Measurements from ENCODE around the gene NKPD1.

Gene NKPD1

DNA sequence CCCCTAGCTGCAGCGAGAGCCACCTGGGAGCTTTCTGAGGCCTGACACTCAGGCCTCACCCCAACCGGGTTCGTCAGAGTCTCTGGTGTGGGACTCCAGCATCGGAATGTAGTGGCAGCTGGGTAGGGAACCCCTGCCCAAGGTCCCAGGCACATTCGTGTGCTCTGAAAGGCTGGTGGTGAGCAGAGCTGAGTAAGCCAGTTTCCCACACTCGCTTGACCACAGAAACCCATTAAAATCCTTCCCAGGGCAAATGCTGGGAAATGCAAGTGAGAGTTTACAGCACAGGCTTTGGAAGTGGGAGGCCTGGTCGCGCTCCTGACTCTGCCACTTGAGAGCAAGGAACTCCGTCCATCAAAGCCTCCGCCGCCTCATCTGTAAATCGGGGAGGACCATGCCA, 13.0 kb upstream of the NKPD1 start:
- DNase-seq: no peak

DNA sequence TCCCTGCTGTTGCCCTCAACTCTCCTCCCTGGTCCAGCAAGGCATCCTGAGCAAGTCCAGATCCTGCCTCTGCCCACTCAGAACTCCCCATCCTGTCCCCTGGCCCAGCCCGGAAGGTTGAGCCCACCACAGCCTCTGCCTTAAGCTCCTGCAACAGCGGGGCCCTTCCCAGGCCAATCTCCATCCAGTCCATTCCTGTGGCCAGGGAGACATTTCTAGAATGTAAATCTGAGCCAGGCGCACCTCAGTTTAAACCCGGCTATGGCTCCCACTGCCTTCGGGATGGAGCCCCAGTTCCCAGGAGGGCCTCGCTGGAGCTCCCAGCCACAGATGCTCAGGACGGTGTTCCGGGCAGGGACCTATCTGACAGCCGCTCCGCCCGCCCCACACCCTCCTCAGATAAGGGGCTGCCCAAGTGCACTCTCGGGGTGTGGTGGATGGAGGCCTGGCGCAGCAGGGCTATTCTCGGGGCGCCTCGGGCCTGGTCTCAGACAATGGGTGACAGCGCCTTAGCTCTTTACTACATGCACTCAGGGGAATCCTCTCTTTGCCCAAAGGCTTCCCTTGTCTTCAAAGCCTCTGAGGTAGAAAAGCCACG, 11.9 kb upstream of the NKPD1 start:
- DNase-seq: no peak

DNA sequence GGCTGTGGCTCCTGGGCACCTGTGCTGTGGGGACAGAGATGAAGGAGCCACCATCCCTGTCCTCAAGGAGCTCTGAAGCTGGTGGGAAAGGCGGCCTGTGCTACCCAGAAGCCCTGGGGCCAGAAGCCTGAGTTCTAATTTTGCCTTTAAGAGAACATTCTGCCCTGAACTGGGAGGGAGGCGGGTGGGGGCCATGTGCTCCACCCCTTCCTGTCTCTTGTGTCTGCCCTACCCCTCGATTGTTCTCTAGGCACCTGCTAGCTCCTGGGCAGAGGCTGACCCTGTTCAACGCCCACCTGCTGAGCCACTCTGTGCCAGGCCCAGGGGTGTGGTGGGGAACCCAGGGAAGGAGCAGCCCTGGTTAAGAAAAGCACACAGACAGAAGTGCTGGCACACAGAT, 11.4 kb upstream of the NKPD1 start:
- DNase-seq: peak; percentile 25

DNA sequence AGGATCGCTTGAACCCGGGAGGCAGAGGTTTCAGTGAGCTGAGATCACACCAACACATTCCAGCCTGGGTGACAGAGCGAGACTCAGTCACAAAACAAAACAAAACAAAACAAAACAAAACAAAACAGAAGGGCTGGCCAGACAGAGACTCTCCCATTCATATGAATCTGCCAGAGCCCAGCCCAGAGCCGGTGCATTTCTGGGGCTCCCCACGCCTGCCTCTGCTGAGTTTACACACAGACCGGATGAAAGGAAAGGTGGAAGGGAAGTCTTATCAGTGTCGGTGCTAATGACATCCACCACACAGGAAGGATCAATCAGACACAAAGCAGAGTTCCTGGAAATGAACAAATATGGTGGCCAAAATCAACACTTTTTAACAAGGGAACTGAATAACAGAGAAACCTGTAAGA, 10.4 kb upstream of the NKPD1 start:
- peak; percentile 49 for DNase-seq

DNA sequence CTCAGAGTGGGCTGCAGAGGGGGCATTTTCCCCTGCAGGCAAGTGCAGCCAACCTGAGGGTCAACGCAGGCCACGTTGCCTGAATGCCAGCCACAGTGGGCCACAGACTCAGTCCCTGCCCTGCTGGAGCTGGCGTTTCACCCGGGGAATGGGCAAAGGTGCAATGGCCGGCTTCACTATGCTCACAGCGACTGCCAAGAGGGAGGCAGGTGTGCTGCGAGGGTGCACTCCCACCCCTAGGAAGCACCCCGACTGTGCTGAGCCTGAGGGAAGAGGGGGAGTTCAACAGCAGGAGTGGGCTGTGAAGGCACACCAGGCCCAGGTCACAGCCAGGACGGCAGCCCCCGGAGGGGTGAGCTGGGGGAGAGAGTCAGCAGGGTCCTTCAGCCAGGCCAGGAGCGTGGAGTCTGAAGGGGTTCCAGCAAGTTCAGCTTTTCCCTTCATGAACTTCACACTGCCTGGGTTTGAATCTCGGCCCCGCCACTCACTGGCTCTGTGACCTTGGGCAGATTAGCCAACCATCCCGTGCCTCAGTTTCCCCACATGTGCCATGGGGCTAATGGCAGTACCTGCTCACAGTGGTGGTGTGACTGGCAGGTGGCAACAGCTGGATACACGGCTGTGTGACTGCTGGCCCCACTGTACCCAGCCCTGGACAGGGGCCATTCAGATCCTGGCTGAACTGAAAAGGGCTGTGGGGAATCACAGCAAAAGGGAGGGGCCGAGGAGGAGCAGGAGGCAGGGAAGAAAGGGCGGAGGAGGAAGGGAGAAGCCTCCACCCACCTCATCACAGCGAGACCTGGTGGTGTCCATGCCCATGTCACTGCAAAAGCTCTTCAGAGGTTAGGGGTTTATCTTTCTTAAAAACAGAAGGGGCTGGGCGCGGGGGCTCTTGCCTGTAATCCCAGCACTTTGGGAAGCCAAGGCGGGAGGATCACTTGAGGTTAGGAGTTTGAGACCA, 9.6 kb upstream of the NKPD1 start:
- DNase-seq: no peak

DNA sequence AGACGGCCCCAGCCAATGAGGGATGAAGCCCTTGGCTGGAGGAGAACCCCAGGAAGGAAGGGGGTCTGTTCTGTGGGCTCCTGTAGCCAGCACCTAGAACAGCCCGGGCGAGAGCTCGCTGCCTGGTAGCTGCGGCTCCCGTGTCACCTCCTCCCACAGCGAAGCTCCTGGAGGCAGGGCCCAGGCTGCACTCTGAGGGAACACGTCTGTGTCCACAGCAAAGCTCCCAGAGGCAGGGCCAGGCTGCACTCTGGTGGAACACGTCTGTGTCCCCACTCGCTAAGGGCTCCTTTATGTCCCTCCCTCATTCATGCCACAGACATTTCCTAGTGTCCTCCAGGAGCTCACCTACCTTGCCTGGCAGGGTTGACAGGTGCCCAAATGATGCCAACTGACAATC, 8.8 kb upstream of the NKPD1 start:
- no peak for DNase-seq

DNA sequence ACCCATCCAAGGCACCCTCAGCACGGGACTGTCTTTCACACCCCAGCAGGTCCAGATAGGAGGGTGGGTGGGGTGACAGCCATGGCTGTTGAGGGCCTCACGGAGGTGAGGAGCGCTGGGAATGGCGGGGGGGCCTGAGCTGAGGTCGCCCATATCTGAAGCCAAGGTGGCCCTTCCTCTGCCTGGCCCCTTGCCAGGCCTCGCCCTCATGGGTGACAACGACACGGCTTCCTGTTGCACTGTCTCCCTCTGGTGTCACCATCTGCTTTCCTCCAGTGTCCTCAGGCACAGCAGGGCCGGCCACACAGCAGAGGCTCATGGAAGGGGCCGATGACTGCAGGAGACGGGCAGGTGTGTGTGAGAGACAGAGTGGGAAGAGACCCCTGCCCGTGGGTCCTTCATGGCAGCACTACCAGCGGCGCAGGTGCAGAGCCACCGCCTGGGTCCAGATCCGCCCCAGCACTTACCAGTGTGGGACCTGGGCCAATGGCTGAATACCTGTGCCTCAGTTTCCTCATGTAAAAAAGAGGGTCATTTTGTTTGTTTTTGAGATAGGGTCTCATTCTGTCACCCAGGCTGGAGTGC, 8.1 kb upstream of the NKPD1 start:
- no peak for DNase-seq

DNA sequence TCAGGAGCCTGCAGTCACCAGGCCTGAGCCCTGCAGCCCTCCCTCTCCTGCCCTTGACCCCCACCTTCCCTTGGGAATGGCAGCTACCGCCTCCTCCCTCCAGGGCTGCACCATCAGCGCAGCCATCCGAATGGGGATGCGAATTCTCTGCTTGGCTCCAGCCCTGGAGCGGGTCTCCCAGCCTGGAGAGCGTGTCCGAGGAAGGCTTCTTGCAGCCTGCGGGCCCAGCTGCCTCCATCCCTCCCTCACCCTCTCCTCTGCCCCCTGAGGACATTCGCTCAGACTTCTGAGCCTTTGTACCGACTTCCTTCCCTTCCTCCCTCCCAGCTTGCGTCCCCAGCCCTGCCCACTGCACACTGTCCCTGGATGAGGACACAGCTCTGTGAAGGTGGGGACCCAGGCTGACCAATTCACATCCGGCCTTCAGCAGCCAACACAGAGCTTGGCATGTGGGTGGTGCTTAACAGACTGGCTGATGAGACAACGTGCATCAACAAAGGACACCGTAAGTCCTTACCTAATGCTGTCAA, 6.0 kb upstream of the NKPD1 start:
- no peak for DNase-seq

DNA sequence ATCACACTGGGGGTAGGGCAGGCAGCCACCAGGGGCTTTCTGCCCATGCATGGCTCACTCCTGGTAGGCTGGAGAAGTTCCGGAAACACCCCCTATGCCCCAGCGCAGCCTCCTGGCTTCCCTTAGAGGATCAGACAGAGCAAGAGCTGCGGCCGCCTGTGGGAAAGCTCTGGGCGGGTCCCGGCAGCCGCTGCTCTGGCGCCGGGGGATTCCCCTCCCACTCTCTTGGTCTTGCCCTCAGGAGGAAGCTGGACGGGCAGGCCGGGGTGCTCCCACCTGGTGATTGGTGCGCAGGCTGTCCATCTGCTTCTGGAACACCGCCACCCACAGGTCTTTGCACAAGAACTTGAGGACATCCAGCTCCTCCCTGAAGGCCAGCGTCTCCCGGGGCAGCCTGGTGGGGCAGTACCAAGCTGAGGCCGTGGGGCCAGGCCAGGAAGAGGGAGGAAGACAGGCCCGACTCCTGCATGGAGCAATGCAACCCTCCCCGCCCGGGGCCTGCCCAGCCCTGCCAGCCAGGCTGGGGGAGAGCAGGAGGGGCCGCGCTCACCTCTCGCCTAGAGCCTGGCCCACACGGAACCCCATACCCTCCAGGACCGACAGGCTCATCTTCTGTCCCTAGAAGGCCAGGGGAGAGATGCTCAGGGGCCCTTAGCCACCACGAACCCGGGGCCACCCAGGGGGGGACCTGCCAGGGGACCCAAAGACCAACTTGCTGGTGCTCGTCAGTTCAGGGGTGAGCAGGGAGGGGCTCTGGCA, 4.0 kb upstream of the NKPD1 start:
- peak; percentile 63 for DNase-seq

DNA sequence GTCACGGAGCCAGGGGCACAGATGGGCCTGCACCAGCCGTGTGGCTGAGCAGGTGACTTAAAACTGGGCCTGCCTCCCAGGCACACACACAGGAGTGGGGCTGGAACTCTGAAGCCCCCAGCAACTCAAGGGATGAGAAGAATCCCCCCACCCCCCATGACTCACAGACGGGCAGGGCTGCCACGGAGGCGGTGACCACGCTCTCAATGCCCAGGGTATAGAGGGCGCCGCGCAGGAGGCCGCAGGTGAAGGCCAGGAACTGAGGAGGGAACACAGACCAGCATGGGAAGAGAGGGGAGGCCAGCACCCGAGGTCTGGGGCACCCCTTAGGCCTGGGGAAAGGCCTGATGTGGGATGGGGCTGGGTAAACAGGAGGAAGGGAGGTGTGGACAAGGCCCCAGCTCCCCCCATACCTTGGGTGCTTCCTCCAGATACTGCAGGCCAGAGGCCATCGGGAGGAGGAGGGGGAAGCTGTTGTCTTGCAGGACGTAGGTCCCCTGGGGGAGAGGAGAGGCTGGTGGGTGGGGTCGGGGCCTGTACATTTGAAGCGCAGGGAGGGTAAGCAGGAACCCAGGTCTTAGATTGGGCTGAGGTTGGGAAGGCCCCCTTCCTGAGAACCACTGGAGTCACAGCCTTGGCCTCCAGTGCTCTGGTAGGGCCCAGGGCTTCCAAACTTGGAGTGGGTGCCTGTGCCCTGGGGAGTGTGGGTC, 3.1 kb upstream of the NKPD1 start:
- no peak for DNase-seq

DNA sequence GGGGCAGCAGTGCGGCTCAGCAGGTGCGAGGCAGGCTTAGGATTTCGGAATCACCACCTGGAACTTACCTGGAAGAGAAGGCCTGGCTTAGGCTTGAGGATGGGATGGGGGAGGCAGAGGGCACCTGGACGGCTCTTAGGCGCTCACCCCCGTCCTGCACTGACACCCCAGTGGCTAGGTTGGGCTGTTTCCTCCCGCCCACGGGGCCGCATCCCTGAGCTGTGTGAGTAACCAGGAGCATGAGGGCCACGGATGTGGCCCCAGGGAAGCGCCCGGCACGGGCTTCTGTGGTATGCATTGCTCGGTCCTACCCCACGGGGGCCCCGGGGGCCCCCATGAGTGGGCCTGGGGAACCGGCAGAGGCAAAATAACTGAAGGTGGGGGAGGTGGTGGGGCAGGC, 2.4 kb upstream of the NKPD1 start:
- DNase-seq: no peak

DNA sequence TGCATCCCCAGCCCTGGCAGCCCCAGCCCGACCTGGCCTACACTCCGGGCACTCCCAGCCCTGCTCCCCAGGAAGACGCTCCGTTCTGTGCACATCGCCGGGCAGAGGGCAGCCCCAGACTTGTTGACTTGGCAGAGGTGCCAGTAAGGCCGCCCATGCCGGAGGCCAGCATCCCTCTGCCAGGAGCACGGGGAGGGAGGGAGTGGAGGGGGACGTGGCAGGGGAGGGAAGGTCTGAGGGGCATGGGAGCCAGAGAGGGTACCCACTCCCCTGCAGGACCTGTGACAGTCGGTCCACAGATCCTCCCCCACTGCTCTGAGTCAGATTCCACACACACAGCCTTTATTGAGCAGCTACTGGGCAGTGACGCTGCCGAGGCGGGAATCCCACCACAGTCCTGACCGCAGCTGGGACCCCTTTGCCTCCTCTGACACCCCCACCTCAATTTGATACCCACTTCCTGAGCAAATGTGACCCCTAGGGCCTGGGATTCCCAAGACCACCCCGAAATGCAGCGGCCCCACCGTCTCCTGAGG, 1.9 kb upstream of the NKPD1 start:
- DNase-seq: no peak

DNA sequence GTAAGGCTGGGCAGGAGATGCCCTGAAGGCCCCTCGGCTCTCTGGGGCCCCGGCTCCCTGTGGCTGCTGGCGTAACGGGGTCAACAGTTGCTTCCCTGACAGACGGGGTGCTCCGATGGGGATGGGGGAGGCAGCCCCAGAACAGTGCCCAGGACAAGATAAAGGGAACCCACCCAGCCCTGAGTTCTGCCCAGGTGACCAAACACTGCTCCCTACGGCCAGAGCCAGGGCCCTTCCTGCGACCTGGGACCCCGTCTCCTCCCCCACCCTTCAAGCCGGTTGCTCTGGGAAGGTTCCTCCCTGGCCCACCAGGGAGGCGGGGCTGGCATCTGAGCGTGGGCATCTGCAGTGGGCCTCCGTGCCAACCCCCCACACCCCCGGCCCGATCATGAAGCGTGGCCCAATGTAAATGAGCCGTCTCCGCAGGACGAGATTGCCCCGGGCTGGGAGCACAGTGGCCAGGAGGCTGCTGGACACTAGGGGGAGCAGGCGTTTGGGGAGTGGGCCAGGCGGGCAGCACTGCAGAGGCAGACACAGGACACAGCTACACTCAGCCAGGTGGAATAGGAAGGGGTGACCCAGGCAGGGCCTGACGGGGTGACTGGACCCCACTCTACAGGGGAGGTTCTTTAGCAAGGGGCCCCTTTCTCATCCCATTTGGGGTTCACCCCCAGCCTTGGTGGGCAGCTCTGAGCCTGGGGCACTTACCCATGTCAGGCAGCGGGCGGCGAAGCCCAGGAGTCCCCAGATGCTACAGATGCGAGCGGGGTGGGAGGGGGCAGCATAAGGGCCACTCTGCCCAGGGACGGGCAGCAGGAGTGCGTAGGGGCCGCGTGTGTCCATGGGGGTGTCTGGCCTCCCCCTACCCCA, 1.2 kb upstream of the NKPD1 start:
- no peak for DNase-seq

DNA sequence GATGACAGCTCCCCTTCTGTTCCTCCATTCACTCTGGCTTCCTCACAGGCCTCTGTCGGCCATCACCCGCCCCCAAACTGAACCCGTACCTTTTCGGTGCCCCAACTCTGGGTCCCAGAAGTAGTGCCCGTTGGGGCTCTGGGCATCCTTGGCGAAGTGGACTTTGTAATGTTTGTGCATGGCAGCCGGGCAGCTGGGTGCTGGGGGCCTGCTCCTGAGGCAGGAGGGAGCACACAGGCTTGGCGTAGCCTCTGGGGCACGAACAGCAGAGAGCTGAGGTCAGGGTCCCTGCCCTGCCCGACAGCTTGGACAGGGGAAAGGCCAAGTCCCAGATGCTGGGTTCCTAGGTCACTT, 834 bp downstream of the NKPD1 start:
- DNase-seq: no peak

DNA sequence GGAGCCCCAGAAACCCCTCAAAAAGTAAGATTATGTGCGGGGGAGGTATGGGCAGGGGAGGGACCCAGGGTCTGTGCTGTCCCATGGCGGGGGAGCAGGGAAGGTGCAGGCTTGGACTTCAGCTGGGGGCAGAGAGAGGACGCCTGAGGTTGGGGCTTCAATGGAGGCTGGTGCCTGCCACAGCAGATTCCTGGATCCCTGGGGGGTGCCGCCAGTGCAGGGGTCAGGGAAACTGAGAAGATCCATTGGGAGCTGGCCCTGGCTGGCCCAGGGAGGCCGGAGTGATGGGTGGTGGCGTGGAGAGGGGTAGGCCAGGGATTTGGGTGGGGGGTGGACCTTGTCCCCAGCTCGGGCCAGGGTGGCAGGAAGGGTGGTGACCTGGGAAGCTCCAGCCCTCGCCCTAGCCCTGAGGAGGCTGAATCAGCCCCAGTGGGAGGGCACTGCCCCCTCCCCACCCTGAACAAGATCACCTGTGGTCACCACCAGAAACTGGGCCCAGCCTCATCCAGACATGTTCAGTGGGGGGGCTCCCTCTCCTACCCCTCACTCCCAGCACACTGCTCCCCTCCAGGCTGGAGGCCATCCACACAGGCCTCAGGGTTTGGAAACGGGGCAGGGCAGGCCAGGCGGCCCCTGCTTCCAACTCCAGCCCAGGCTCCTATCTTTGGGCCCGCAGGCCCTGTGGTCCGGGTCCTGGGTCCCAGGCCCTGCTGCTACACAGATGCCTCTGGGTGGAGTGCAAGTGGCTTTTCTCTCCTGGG, 1.4 kb downstream of the NKPD1 start:
- no peak for DNase-seq

DNA sequence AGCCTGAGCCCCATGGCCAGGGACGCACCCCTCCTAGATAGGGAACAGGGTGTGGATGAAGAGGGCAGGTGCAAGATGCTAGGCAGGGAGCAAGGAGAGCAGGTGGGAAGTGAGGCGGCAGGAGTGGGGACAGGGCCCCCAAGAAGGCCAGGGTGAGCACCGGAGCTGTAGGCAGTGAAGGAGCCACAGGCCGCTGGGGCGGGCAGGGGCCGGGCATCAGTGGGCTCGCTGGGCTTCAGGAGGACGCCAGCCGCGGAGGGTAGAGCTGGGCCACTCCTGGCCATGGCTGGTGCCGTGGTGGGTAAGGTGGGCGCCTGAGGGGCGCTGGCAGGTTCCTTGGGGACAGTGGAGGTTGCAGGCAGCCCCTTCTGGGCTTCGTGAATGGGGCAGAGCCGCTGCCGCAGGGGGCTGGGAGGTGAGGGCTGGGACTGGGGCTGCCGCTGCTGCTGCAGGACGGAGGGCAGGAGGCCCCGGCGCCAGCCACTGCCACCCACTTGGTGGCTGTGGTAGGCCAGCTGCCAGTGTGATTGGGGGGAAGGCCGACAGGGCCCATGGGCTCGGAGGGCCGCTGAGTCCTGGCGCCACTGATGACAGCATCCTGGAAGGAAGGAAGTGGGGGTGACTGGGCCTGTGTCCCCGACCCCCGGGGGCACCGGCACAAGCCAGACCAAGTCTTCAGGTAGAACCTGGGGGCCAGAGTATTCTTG, 2.1 kb downstream of the NKPD1 start:
- DNase-seq: no peak

DNA sequence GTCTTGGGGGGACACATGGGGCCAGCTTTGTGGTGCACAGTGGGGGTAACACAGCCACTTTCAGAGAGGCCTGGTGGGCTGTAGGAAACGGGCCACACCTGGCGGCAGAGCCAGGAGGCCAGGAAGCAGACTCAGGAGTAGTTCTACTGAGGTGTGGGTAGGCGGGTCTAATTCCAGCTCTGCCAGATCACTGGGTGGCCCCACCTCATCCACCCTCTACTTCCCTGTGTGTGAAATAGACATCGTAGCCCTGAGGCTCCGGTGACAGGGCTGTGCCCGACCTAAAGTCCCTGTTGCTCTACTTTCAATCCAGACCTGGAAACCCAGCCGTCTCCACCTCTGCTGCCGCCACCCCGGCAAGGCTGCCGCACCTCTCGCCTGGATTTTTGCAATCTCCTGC, 4.0 kb downstream of the NKPD1 start:
- DNase-seq: no peak

DNA sequence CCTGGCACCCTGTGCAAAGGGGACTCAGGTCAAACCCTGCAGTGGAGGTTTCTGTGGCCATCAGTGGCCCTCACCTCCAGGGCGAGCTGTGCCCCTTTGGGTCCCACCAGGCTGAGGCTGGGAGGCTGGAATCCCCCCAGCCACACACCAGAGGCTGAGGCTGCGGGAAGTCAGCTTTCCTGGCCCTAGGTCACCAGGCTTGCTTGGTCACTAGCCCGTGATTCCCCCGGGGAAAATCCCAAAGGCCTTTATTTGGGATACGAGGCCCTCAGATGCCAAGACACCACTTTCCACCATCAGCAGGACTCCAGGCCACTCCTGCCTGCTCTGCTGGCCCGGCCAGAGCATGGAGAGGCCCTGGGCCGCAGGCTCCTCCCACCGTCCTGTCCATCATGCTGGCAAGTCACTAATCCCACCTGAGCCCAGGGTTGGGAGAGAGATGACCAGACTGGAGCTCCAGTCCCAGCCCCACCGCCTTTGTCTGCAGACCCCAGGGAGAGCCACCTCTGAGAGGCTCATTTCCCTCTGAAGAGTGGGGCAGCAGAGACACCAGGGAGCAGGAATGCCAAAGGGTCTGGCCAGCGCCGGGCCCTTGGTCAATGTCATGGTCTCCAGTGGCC, 4.7 kb downstream of the NKPD1 start:
- DNase-seq: no peak
